Hepatocyte (in vitro differentiated cells): ENCODE measurements around the gene RORB. TPM values are rescaled to one million over a fixed set of nuclear protein-coding genes. Genes with fewer than 3 reads are reported as not detected.

Experiments
- DNase-seq: peaks from one replicate; pipeline ENCODE4 v3.0.0-alpha.2; 2016; ENCODE audit warnings: low spot score
- H2AFZ ChIP-seq: fragments of 200-600 bp; sonication (generic); 2 replicates; pipeline ENCODE4 v1.6.0; 2016; ENCODE audit warnings: antibody characterized with exemption, mild to moderate bottlenecking
- H3K27ac ChIP-seq: fragments of 200-600 bp; sonication (generic); 2 replicates; pipeline ENCODE4 v1.5.1; 2016; ENCODE audit warnings: mild to moderate bottlenecking
- H3K27me3 ChIP-seq: fragments of 200-600 bp; sonication (generic); 2 replicates; pipeline ENCODE4 v1.6.1; 2016
- H3K36me3 ChIP-seq: fragments of 200-600 bp; sonication (generic); replicated peaks from 2 replicates; pipeline ENCODE4 v1.5.1; 2016; ENCODE audit warnings: low read depth; ENCODE audit not compliant: insufficient read depth
- H3K4me1 ChIP-seq: fragments of 200-600 bp; sonication (generic); 2 replicates; pipeline ENCODE4 v1.5.1; 2016; ENCODE audit warnings: mild to moderate bottlenecking, moderate library complexity; ENCODE audit not compliant: insufficient read depth
- H3K4me2 ChIP-seq: fragments of 200-600 bp; sonication (generic); 2 replicates; pipeline ENCODE4 v1.6.0; 2016
- H3K4me3 ChIP-seq: fragments of 200-600 bp; sonication (generic); 2 replicates; pipeline ENCODE4 v1.5.1; 2016; ENCODE audit warnings: mild to moderate bottlenecking
- H3K79me2 ChIP-seq: fragments of 200-600 bp; sonication (generic); 2 replicates; pipeline ENCODE4 v1.6.0; 2017; ENCODE audit warnings: mild to moderate bottlenecking
- H3K9me2 ChIP-seq: fragments of 200-600 bp; sonication (generic); replicated peaks from 2 replicates; pipeline ENCODE4 v1.6.0; 2017; ENCODE audit warnings: mild to moderate bottlenecking; ENCODE audit not compliant: insufficient read depth
- H3K9me3 ChIP-seq: fragments of 200-600 bp; sonication (generic); 2 replicates; pipeline ENCODE4 v1.5.1; 2016; ENCODE audit warnings: low read depth, mild to moderate bottlenecking
- H4K20me1 ChIP-seq: fragments of 200-600 bp; sonication (generic); 2 replicates; pipeline ENCODE4 v1.6.0; 2016; ENCODE audit warnings: mild to moderate bottlenecking; ENCODE audit not compliant: insufficient read depth, poor library complexity, severe bottlenecking
- EZH2 ChIP-seq: fragments of 200-600 bp; sonication (generic); IDR thresholded peaks from 2 replicates; pipeline ENCODE4 v1.6.1; 2016; ENCODE audit warnings: antibody characterized with exemption, mild to moderate bottlenecking, borderline replicate concordance
- EZH2phosphoT487 ChIP-seq: fragments of 200-600 bp; sonication (generic); IDR thresholded peaks from one replicate; pipeline ENCODE4 v1.6.1; 2018; ENCODE audit warnings: antibody characterized with exemption, mild to moderate bottlenecking, low read depth, moderate library complexity; ENCODE audit not compliant: unreplicated experiment, severe bottlenecking
- WGBS: methylation state at CpG from one replicate; pipeline ENCODE4 v1.1.6; 2016; ENCODE audit warnings: low lambda C conversion rate; ENCODE audit errors: missing lambda C conversion rate; 5-methylcytosine and 5-hydroxymethylcytosine counted together
- polyA plus RNA-seq: library from polyadenylated mRNA; unstranded; fragments of >200 nt; fragmentation: Nextera tagmentation; extraction: Ambion mirVana; gene quantifications from 2 replicates; pipeline ENCODE4 v1.2.1, GENCODE V29; 2016
- total RNA-seq: library from RNA; depleted of rRNA; stranded (reverse); fragments of >200 nt; gene quantifications from 2 replicates; pipeline ENCODE4 v1.2.3, GENCODE V29; 2014
- TF ChIP-seq, protein P1 (sequence below): fragments of 200-600 bp; sonication (generic); IDR thresholded peaks from 2 replicates; pipeline ENCODE4 v1.5.1; 2016; ENCODE audit warnings: antibody characterized with exemption, mild to moderate bottlenecking; ENCODE audit not compliant: poor library complexity

RORB gene
- total and polyA plus RNA-seq, 2 experiments from 2014 or later, result 1.4 TPM; not detected in 1

DNA sequence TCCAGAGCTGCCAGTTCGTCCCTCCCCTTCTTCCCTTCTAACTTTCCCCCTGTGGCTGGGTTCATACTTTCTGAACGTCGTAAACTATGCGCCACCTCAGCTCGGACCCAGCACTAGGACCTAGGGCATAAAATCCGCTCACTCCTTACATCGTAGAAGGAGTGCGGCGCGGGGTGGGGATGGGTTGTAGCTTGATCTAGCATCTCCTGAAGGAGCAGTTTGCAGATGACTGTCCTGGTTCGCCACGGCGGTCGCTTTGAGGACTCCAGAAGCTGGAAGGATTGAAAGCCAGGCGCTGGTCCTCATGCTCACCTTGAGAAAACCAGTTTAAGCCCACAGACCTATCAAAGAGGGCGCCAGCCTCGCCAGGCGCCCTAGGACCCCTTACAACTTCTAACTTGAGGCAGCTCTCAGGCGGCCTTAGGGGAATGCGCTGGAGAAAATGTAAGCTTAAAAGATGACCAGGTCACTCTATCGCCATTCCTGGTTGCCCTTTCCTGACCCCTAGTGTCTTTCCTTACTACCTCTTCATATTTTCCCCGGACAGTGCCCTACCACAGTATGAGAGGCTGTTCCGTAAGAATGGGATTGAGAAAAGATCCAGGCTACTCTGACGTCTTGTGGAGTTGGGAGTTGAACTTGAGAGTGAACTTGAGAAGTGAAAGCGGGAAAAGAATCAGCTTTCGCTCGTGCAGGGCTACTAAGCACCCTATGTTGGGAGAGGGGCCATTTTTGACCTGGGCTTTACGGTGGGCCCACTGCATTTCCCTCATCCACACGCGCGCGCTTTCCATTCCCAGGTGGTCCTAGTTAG is 2.8 kb downstream of the RORB start:
- peak overlapping the region; percentile 85 for H3K4me3 ChIP-seq

GRCh38 chr9:74500584-74500924 is 3.4 kb downstream of the RORB start:
- no peak overlapping the region for H3K4me3 ChIP-seq

More for the DNA sequence above, 2.8 kb downstream of the RORB start:
- 2% methylated on average over 32 of the region's 32 CpGs for WGBS
- Histone ChIP-seq H3K79me2 (no peaks in the 10 kb centered on the region), H3K9me2 (no peaks in the 10 kb centered on the region), H3K9me3 (no peaks in the 10 kb centered on the region), H3K27ac (no peak overlapping the region), H3K27me3 (peaks cover 80% of the 10 kb centered on the region), H3K36me3 (no peaks in the 10 kb centered on the region), H4K20me1 (no peaks in the 10 kb centered on the region), H3K4me2 (peak overlapping the region; percentile 94), H2AFZ (peak overlapping the region; percentile 23), H3K4me1 (no peaks in the 10 kb centered on the region)
- TF ChIP-seq, protein P1, sequence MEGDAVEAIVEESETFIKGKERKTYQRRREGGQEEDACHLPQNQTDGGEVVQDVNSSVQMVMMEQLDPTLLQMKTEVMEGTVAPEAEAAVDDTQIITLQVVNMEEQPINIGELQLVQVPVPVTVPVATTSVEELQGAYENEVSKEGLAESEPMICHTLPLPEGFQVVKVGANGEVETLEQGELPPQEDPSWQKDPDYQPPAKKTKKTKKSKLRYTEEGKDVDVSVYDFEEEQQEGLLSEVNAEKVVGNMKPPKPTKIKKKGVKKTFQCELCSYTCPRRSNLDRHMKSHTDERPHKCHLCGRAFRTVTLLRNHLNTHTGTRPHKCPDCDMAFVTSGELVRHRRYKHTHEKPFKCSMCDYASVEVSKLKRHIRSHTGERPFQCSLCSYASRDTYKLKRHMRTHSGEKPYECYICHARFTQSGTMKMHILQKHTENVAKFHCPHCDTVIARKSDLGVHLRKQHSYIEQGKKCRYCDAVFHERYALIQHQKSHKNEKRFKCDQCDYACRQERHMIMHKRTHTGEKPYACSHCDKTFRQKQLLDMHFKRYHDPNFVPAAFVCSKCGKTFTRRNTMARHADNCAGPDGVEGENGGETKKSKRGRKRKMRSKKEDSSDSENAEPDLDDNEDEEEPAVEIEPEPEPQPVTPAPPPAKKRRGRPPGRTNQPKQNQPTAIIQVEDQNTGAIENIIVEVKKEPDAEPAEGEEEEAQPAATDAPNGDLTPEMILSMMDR, result no peak
- peak; percentile 48 for TF ChIP-seq EZH2phosphoT487
- TF ChIP-seq EZH2, result peak; percentile 21
- peak; percentile 11 for DNase-seq

GRCh38 chr9:74501570-74501969 is 4.4 kb downstream of the RORB start:
- Histone ChIP-seq H3K9me2 (no peaks in the 10 kb centered on the region), H3K27me3 (peaks cover 65% of the 10 kb centered on the region), H3K27ac (no peak overlapping the region), H4K20me1 (no peaks in the 10 kb centered on the region), H3K4me2 (no peak overlapping the region), H2AFZ (no peak overlapping the region), H3K4me3 (no peak overlapping the region), H3K79me2 (no peaks in the 10 kb centered on the region), H3K9me3 (no peaks in the 10 kb centered on the region), H3K36me3 (no peaks in the 10 kb centered on the region), H3K4me1 (no peaks in the 10 kb centered on the region)
- no peak for DNase-seq
- 56% methylated on average over 2 of the region's 2 CpGs for WGBS
- TF ChIP-seq EZH2, result no peak
- TF ChIP-seq, protein P1, result no peak
- no peak for TF ChIP-seq EZH2phosphoT487

More at GRCh38 chr9:74500584-74500924, 3.4 kb downstream of the RORB start:
- Histone ChIP-seq H3K79me2 (no peaks in the 10 kb centered on the region), H3K4me1 (no peaks in the 10 kb centered on the region), H3K27ac (no peak overlapping the region), H3K9me3 (no peaks in the 10 kb centered on the region), H4K20me1 (no peaks in the 10 kb centered on the region), H2AFZ (peak overlapping the region; percentile 23), H3K4me2 (peak overlapping the region; percentile 94), H3K27me3 (peaks cover 75% of the 10 kb centered on the region), H3K36me3 (no peaks in the 10 kb centered on the region), H3K9me2 (no peaks in the 10 kb centered on the region)
- peak; percentile 55 for TF ChIP-seq EZH2
- no peak for TF ChIP-seq EZH2phosphoT487
- DNase-seq, result no peak
- 1% methylated on average over 13 of the region's 14 CpGs for WGBS

DNA sequence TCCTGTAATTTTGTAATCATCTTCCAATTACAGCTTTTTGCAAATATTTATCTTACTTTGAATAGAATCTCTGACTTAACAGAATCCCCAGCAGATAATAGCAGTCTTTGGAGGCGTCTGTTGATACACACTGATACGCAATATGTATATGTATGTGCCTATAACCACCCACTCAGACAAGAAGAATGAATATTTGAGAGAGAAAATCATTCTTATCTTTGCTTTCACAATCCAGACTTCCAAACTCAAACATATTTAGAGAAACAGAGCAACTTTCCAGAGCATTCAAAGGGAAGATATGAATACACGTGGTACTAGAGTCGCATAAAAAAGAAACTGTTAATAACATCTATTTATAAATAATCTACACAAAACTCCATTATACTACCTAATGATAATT is 6.1 kb downstream of the RORB start:
- Histone ChIP-seq H4K20me1 (no peaks in the 10 kb centered on the region), H3K79me2 (no peaks in the 10 kb centered on the region), H3K27ac (no peak overlapping the region), H3K9me3 (no peaks in the 10 kb centered on the region), H2AFZ (no peak overlapping the region), H3K36me3 (no peaks in the 10 kb centered on the region), H3K4me2 (no peak overlapping the region), H3K9me2 (no peaks in the 10 kb centered on the region), H3K4me1 (no peaks in the 10 kb centered on the region), H3K4me3 (no peak overlapping the region), H3K27me3 (peaks cover 51% of the 10 kb centered on the region)
- 75% methylated on average over 4 of the region's 4 CpGs for WGBS
- TF ChIP-seq, protein P1, result no peak
- TF ChIP-seq EZH2 (no peak), EZH2phosphoT487 (no peak)
- no peak for DNase-seq
